ENCODE results near the gene ZNF296. TPM values are rescaled to one million over a fixed set of nuclear protein-coding genes. Genes with fewer than 3 reads are reported as not detected.
A peak's percentile ranks its signal among the peaks of the same experiment; 100 is the strongest.

Gene ZNF296
- total RNA-seq, result 1.0 and 1.1 TPM in 2 replicates

DNA sequence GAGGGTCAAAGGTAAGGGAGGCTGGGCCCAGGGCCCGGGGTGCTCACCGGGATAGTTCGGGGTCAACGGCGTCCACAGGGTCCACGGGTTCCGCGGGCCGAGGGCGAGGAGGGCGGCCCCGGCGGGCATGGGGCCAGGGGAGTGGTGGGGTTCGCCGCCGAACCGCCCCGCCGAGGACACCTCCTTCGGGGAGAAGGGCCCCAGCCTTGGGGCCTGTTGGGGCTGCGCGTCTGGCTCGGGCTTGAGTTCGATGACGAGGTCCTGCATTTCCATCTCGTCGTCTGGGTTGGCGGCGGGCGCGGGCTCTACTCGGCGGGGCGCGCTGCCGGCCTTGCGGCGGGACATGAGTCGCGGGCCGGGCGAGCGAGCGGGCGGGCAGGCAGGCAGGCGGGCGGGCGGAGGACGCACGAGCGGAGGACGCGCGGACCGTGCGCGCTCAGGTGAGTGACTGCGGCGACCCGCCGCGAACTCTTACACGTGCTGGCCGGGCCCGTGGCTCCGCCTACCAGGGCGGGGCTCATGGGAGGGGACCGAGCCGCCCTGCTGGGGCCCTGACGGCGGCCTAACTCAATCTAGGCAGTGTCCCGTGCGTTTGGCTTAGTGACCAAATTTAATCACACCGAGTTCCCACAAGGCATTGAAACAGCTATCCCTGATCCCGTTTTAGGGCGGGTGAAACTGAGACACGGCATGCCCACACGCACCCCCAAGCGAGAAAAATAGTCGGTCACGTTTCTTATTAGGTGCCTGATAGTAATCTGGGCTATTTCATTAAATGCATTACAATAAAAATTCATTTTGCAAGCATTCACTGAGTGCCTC is at the start of gene ZNF296:
Gene ZNF296 (minus strand): TSS at position 450 of the 822 bp plus-strand sequence. CDS start 105 bp downstream, at position 345.
- H3K27me3 ChIP-seq (ENCODE audit: control insufficient read depth, insufficient read depth, low read length), result no peaks in the 10 kb centered on the region
- H3K36me3 ChIP-seq (ENCODE audit: control insufficient read depth, insufficient read depth, low read length), result no peaks in the 10 kb centered on the region
- H3K4me3 ChIP-seq (ENCODE audit: low read depth, low read length), result peak within 1 kb of the TSS; percentile 45
- DNase-seq (ENCODE audit: low read depth), result no peak
- TF ChIP-seq, protein P1, sequence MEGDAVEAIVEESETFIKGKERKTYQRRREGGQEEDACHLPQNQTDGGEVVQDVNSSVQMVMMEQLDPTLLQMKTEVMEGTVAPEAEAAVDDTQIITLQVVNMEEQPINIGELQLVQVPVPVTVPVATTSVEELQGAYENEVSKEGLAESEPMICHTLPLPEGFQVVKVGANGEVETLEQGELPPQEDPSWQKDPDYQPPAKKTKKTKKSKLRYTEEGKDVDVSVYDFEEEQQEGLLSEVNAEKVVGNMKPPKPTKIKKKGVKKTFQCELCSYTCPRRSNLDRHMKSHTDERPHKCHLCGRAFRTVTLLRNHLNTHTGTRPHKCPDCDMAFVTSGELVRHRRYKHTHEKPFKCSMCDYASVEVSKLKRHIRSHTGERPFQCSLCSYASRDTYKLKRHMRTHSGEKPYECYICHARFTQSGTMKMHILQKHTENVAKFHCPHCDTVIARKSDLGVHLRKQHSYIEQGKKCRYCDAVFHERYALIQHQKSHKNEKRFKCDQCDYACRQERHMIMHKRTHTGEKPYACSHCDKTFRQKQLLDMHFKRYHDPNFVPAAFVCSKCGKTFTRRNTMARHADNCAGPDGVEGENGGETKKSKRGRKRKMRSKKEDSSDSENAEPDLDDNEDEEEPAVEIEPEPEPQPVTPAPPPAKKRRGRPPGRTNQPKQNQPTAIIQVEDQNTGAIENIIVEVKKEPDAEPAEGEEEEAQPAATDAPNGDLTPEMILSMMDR (IDR thresholded peaks at IDR 0.05; ENCODE audit: insufficient read depth, low read length, poor library complexity, severe bottlenecking), result no peak

DNA sequence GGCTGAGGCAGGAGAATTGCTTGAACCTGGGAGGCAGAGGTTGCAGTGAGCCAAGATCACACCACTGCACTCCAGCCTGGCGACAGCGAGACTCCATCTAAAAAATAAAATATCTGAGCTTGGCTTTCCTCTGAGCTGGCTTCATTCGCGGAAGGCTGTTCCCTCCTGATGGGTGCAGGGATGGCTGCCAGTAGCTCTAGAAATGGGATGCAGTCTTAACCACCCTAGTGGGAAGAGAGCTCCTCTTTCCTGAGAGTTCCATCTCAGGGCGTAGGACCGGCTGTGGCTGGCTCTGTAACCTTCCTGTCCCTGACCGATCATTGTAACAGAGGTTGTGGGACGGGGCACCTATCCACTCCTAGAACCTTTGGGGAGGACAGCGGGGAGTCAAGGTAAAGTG is 49.1 kb upstream of the ZNF296 start:
- Histone ChIP-seq H3K27me3 (ENCODE audit: control insufficient read depth, insufficient read depth, low read length) (no peaks in the 10 kb centered on the region), H3K36me3 (ENCODE audit: control insufficient read depth, insufficient read depth, low read length) (no peaks in the 10 kb centered on the region), H3K4me3 (ENCODE audit: low read depth, low read length) (no peak overlapping the region)
- TF ChIP-seq, protein P1 (IDR thresholded peaks at IDR 0.05; ENCODE audit: insufficient read depth, low read length, poor library complexity, severe bottlenecking), result no peak
- no peak for DNase-seq (ENCODE audit: low read depth)

DNA sequence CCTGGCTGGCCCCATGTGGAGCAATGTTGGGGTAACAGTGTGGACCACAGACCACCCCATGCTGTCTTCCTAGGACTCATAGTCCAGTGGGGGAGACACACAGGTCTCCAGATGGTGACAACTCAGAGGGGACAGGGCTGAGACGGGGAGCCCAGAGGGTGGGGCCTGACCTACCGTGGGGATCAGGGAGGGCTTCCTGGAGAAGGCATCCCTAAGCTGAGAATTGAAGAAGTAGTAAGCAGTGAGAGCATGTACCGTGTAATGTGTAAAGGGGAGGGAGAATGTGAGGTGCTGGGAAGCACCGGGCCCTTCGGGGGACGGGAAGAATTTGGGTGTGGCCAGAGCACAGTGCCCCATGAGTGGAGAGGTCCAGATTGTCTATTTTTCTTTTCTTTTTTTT is 47.7 kb upstream of the ZNF296 start:
- TF ChIP-seq, protein P1 (IDR thresholded peaks at IDR 0.05; ENCODE audit: insufficient read depth, low read length, poor library complexity, severe bottlenecking), result no peak
- Histone ChIP-seq H3K36me3 (ENCODE audit: control insufficient read depth, insufficient read depth, low read length) (no peaks in the 10 kb centered on the region), H3K27me3 (ENCODE audit: control insufficient read depth, insufficient read depth, low read length) (no peaks in the 10 kb centered on the region), H3K4me3 (ENCODE audit: low read depth, low read length) (no peak overlapping the region)
- DNase-seq (ENCODE audit: low read depth), result no peak

DNA sequence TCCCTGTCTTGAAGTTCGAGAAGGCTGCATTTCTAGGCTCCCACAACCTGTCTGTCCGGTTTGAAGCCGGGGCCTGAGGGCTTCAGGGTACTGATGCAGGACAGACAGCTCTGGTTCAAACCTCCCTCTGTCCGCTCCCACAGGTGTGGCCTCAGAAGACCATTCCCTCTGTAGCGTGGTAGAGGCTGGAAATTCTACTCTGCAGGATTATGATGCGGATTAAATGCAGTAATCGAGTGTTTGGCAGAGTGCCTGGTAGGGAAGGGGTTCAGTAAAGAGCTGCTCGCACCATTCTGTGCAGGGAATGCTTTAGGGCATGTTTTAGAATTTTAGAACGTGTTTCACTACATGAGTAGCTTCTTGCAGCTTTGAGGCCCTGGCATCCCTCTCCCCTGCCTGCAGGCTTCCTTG is 47.2 kb upstream of the ZNF296 start:
- Histone ChIP-seq H3K27me3 (ENCODE audit: control insufficient read depth, insufficient read depth, low read length) (no peaks in the 10 kb centered on the region), H3K36me3 (ENCODE audit: control insufficient read depth, insufficient read depth, low read length) (no peaks in the 10 kb centered on the region), H3K4me3 (ENCODE audit: low read depth, low read length) (no peak overlapping the region)
- no peak for DNase-seq (ENCODE audit: low read depth)
- TF ChIP-seq, protein P1 (IDR thresholded peaks at IDR 0.05; ENCODE audit: insufficient read depth, low read length, poor library complexity, severe bottlenecking), result no peak

DNA sequence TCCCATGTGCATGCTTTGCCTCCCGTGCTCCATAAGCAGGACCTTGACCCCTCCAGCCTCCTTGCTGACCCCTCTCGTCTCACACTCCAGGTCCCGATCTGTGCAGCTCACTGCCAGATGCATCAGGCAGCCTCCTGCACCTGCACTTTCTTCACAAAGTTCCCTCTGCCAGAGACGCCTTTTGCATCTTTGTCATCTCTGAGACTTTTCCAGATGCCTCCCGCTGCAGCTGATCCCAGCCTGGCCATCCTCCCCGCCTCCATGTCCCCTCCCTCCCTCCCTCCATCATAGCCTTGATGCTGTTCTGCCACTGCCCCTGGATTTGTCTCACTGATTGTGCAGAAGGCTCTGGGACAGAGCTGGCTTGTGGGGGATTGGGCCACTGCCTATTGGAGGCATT is 46.6 kb upstream of the ZNF296 start:
- TF ChIP-seq, protein P1 (IDR thresholded peaks at IDR 0.05; ENCODE audit: insufficient read depth, low read length, poor library complexity, severe bottlenecking), result no peak

More for the DNA sequence above, 46.6 kb upstream of the ZNF296 start:
- Histone ChIP-seq H3K36me3 (ENCODE audit: control insufficient read depth, insufficient read depth, low read length) (no peaks in the 10 kb centered on the region), H3K27me3 (ENCODE audit: control insufficient read depth, insufficient read depth, low read length) (no peaks in the 10 kb centered on the region), H3K4me3 (ENCODE audit: low read depth, low read length) (no peak overlapping the region)
- no peak for DNase-seq (ENCODE audit: low read depth)
